ENCODE results near the gene UNC93A. TPM values are rescaled to one million over a fixed set of nuclear protein-coding genes. Genes with fewer than 3 reads are reported as not detected.

Gene UNC93A
- total RNA-seq, 1 donor from 2014 or later: 8.1 TPM

- Mint-ChIP-seq H3K4me1 (ENCODE audit: low read depth) (peaks cover 57% of the 10 kb centered on the region), H3K27ac (peak overlapping the region; percentile 33), H3K27me3 (no peaks in the 10 kb centered on the region), H3K36me3 (ENCODE audit: insufficient read depth) (no peaks in the 10 kb centered on the region), H3K9me3 (ENCODE audit: low read depth) (no peaks in the 10 kb centered on the region), H3K4me3 (ENCODE audit: low read depth) (peak overlapping the region; percentile 21)
- DNase-seq (ENCODE audit: low spot score, unreplicated experiment): no peak
- no peak for TF ChIP-seq CTCF (IDR thresholded peaks at IDR 0.05; ENCODE audit: unreplicated experiment)
Measured at GRCh38 chr6:167270499-167271311, 20.4 kb upstream of the UNC93A start.

GRCh38 chr6:167272151-167272550 is 19.0 kb upstream of the UNC93A start:
- peak overlapping the region; percentile 72 for H3K27ac Mint-ChIP-seq
- no peak for DNase-seq (ENCODE audit: low spot score, unreplicated experiment)
- TF ChIP-seq CTCF (IDR thresholded peaks at IDR 0.05; ENCODE audit: unreplicated experiment): no peak
- H3K9me3 Mint-ChIP-seq (ENCODE audit: low read depth): no peaks in the 10 kb centered on the region
- H3K4me1 Mint-ChIP-seq (ENCODE audit: low read depth): peaks cover 51% of the 10 kb centered on the region
- no peak overlapping the region for H3K4me3 Mint-ChIP-seq (ENCODE audit: low read depth)
- no peaks in the 10 kb centered on the region for H3K27me3 Mint-ChIP-seq
- no peaks in the 10 kb centered on the region for H3K36me3 Mint-ChIP-seq (ENCODE audit: insufficient read depth)

- H3K4me3 Mint-ChIP-seq (ENCODE audit: low read depth): no peak overlapping the region
- H3K27me3 Mint-ChIP-seq: peaks cover 4% of the 10 kb centered on the region
- DNase-seq (ENCODE audit: low spot score, unreplicated experiment): no peak
- TF ChIP-seq CTCF (IDR thresholded peaks at IDR 0.05; ENCODE audit: unreplicated experiment): no peak
- H3K4me1 Mint-ChIP-seq (ENCODE audit: low read depth): peaks cover 46% of the 10 kb centered on the region
- H3K36me3 Mint-ChIP-seq (ENCODE audit: insufficient read depth): no peaks in the 10 kb centered on the region
- no peaks in the 10 kb centered on the region for H3K9me3 Mint-ChIP-seq (ENCODE audit: low read depth)
- peak overlapping the region; percentile 72 for H3K27ac Mint-ChIP-seq
Measured at GRCh38 chr6:167272696-167273379, 18.3 kb upstream of the UNC93A start.

GRCh38 chr6:167274270-167274669 is 16.8 kb upstream of the UNC93A start:
- Mint-ChIP-seq H3K27me3 (peaks cover 6% of the 10 kb centered on the region), H3K27ac (no peak overlapping the region), H3K4me3 (ENCODE audit: low read depth) (no peak overlapping the region), H3K36me3 (ENCODE audit: insufficient read depth) (no peaks in the 10 kb centered on the region), H3K9me3 (ENCODE audit: low read depth) (no peaks in the 10 kb centered on the region), H3K4me1 (ENCODE audit: low read depth) (peaks cover 35% of the 10 kb centered on the region)
- no peak for DNase-seq (ENCODE audit: low spot score, unreplicated experiment)
- TF ChIP-seq CTCF (IDR thresholded peaks at IDR 0.05; ENCODE audit: unreplicated experiment): no peak

GRCh38 chr6:167275001-167275400 is 16.1 kb upstream of the UNC93A start:
- Mint-ChIP-seq H3K27ac (peak overlapping the region; percentile 57), H3K4me1 (ENCODE audit: low read depth) (peaks cover 34% of the 10 kb centered on the region), H3K36me3 (ENCODE audit: insufficient read depth) (no peaks in the 10 kb centered on the region), H3K9me3 (ENCODE audit: low read depth) (no peaks in the 10 kb centered on the region), H3K4me3 (ENCODE audit: low read depth) (no peak overlapping the region), H3K27me3 (peaks cover 6% of the 10 kb centered on the region)
- no peak for TF ChIP-seq CTCF (IDR thresholded peaks at IDR 0.05; ENCODE audit: unreplicated experiment)
- DNase-seq (ENCODE audit: low spot score, unreplicated experiment): no peak
